A204.1 (cell line): ENCODE measurements around the gene KCNQ1OT1.

Experiments used
- FAIRE-seq: peaks from 2 replicates; lab custom pipeline; 2012; peaks lifted over from hg19 to GRCh38; lab: Jason Lieb, UNC

KCNQ1OT1 gene

GRCh38 chr11:2736577-2737225 lies 36.9 kb upstream of the KCNQ1OT1 start:
- FAIRE-seq, result no peak

- no peak for FAIRE-seq
Observed at GRCh38 chr11:2735053-2735589, 35.3 kb upstream of the KCNQ1OT1 start.

- FAIRE-seq, result no peak
Observed at GRCh38 chr11:2734181-2735052, 34.6 kb upstream of the KCNQ1OT1 start.

GRCh38 chr11:2732940-2733628 lies 33.3 kb upstream of the KCNQ1OT1 start:
- FAIRE-seq, result no peak

- FAIRE-seq, result no peak
Observed at GRCh38 chr11:2732261-2732939, 32.6 kb upstream of the KCNQ1OT1 start.

GRCh38 chr11:2731130-2732125 lies 31.6 kb upstream of the KCNQ1OT1 start:
- no peak for FAIRE-seq

GRCh38 chr11:2730272-2731129 lies 30.7 kb upstream of the KCNQ1OT1 start:
- no peak for FAIRE-seq

GRCh38 chr11:2729841-2730240 lies 30.0 kb upstream of the KCNQ1OT1 start:
- no peak for FAIRE-seq

- FAIRE-seq, result no peak
Observed at GRCh38 chr11:2728663-2729332, 29.0 kb upstream of the KCNQ1OT1 start.

- no peak for FAIRE-seq
Observed at GRCh38 chr11:2728128-2728662, 28.4 kb upstream of the KCNQ1OT1 start.

GRCh38 chr11:2726964-2727363 lies 27.2 kb upstream of the KCNQ1OT1 start:
- FAIRE-seq, result no peak

- FAIRE-seq, result no peak
Observed at GRCh38 chr11:2725368-2726300, 25.8 kb upstream of the KCNQ1OT1 start.

- no peak for FAIRE-seq
Observed at GRCh38 chr11:2724653-2725367, 25.0 kb upstream of the KCNQ1OT1 start.

GRCh38 chr11:2724104-2724503 lies 24.3 kb upstream of the KCNQ1OT1 start:
- no peak for FAIRE-seq

- no peak for FAIRE-seq
Observed at GRCh38 chr11:2722955-2723354, 23.2 kb upstream of the KCNQ1OT1 start.

- FAIRE-seq, result no peak
Observed at GRCh38 chr11:2721210-2721916, 21.6 kb upstream of the KCNQ1OT1 start.
